ENCODE data around the gene ASB14.
"Not testable (repeated sequence)": the region's sequence is repeated elsewhere in the genome, so short reads cannot be mapped to it uniquely, and the experiment has no call there.

Gene ASB14

DNA sequence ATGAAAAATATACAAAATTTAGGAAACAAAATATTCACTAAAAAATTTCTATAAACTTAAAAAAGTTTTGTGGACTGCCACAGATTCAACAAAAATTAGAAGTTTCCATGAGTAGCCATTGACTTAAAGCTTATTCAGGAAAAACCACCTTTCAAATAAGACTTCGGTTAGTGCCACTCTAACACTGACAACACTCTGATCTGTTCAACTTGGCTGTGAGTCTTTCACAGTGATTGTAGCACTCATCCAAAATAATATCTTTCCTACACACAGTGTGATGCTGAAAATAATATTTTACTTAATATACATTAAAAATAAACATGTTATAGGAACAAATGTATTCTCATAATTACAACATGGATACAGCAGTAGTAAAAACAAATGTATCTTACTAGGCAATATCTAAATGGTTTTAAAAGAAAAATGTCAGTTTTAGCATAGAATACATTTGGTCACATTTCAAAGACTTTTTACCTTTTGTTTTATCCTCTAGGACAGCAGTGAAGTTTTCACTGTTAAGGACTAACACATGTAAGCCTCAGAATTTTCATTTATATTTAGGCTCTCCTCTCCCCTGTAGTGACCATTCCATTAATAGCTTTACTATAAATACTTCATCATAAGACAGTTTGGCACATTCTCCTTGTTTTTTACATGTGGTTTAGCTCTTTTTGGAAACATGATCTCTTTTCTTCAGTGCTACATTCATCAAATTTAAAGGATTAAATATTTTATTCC, at the start of gene ASB14:
Gene ASB14, minus strand, starts transcription at position 527 of the 738 bp plus-strand sequence. CDS start 652 bp downstream, outside the sequence.
- DNase-seq (ENCODE audit: low spot score), result no peak

DNA sequence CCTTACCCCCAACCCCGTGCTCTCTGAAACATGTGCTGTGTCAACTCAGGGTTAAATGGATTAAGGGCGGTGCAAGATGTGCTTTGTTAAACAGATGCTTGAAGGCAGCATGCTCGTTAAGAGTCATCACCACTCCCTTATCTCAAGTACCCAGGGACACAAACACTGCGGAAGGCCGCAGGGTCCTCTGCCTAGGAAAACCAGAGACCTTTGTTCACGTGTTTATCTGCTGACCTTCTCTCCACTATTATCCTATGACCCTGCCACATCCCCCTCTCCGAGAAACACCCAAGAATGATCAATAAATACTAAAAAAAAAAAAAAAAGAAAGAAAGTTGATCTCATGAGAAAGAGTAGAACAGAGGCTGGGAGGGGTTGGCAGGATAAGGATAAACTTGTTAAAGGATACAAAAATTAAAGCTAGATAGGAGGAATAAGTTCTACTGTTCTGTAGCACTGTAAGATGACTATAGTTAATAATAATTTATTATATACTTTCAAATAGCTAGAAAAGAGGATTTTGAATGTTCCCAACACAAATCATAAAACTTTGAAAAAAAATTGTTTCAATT, 46.7 kb upstream of the ASB14 start:
- DNase-seq (ENCODE audit: low spot score), result not testable (repeated sequence)

DNA sequence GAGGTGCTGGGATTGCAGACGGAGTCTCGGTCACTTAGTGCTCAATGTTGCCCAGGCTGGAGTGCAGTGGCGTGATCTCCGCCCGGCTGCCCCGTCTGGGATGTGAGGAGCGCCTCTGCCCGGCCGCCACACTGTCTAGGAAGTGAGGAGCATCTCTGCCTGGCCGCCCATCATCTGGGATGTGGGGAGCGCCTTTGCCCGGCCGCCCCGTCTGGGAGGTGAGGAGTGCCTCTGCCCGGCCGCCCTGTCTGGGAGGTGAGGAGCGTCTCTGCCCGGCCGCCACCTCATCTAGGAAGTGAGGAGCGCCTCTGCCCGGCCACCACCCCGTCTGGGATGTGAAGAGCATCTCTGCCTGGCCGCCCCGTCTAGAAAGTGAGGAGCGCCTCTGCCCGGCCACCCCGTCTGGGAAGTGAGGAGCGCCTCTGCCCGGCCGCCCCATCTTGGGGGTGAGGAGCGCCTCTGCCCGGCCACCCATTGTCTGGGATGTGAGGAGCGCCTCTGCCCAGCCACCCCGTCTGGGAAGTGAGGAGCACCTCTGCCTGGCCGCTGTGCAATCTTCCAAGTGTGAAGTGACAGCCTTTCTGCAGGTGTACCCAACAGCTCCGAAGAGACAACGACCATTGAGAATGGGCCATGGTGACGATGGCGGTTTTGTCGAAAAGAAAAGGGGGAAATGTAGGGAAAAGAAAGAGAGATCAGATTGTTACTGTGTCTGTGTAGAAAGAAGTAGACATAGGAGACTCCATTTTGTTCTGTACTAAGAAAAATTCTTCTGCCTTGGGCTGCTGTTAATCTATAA, 46.0 kb upstream of the ASB14 start:
- not testable (repeated sequence) for DNase-seq (ENCODE audit: low spot score)

DNA sequence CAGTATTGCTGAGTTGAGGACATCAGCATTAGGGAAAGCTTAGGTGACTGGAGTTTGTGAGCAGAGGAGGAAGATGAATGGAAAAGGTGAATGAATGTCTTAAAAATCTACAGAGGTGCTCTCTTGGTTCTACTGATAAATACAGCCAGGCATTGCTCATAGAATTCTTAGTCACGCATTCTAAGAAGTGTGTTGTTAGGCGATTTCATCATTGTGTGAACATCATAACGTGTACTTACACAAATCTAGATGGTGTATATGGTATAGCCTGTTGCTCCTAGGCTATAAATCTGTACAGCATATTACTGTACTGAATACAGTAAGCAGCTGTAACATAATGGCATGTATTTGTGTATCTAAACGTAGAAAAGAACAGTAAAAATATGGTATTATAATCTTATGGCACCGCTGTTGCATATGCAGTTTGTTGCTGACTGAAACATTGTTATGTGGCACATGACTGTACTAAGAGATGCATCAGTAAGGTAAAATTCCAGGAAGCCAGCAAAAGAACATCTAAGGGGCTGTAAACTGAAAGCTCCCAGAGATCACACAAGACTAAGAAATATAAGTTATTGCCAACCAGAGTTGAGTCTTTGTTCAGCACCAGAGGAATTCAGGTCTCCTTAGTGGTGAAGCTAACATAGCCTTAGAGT, 42.9 kb upstream of the ASB14 start:
- no peak for DNase-seq (ENCODE audit: low spot score)

DNA sequence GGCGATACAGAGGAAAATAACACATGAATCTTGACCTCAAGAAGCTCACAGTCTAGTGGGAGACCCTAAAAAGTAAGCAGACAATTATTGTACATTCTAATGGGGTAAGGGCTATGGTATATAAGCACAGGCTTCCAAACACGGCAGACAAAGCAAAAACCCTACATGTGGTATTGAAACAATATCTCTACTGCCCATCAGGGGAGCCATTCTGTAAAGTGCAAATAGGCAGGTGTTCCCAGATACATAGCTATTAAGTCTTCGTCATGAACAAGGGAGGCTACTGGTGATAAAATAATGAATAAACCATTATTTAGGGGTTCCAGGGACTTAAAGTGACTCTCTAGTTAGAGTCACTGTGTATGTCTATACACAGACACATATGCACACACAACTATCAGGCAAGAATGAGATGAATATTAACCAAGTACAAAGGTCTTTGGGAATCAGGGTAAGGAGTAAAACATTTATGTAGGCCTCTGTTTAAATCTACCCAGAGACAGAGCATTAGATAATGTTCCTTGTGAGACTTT, 38.7 kb upstream of the ASB14 start:
- DNase-seq (ENCODE audit: low spot score), result no peak

DNA sequence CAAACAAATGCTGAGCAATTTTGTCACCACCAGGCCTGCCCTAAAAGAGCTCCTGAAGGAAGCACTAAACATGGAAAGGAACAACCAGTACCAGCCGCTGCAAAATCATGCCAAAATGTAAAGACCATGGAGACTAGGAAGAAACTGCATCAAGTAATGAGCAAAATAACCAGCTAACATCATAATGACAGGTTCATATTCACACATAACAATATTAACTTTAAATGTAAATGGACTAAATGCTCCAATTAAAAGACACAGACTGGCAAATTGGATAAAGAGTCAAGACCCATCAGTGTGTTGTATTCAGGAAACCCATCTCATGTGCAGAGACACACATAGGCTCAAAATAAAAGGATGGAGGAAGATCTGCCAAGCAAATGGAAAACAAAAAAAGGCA, 34.0 kb upstream of the ASB14 start:
- not testable (repeated sequence) for DNase-seq (ENCODE audit: low spot score)

DNA sequence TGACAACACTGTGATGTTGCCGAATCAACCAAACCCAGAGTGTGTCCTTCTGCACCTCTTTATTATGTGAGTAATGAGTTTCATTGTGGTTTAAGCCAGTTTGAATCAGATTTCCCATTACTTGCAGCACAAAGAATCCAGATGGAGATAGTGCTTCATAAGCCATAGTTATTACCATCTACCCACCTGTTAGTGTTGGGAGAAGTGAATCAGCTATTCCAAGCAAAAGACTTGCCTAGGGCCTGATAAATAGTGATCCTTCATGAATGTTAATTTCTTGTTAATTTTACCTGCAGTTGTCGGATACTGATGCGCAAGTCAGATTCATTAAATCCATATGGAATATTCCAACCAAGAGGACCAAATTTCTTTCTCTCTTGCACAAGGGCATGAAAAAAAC, 21.7 kb upstream of the ASB14 start:
- DNase-seq (ENCODE audit: low spot score), result no peak

DNA sequence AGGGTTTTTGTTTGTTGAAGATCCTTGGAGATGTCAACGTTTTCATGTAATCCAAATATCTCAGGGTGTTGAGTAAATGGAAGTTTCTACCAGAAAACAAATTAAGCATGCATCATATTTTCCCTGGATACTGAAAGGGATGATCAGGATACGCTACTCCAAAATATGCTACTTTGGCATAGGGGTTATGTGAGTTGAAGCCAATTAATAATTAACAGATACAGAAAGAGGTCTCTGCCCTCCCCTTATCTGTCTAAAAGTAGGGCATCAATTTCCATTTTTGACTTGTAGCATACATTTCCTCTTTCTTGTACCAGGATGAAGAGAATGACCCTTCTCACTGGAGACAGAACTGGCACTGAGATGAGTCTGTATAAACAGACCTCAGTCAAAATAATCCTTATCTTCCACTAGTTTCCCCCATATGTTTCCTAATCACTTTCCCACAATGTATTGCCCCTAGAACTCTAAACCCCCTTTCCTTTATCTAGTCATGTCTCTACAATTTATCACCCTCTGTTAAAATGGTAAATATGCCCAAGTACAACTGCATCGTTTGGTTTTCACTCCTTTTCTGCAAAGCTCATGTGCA, 17.4 kb upstream of the ASB14 start:
- no peak for DNase-seq (ENCODE audit: low spot score)

DNA sequence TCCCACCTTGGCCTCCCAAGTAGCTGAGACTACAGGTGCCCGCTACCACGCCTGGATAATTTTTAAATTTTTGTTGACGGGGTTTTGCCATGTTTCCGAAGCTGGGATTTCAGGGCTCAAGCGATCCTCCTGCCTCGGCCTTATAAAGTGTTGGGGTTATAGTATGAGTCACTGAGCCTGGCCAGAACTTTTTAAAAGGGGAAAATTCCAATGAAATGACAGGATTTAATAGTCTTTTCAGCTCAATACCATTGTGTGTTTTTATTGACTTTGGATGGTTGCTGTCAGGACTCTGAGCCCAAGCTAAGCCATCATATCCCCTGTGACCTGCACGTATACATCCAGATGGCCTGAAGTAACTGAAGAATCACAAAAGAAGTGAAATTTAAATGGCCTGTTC, 11.0 kb upstream of the ASB14 start:
- DNase-seq (ENCODE audit: low spot score), result not testable (repeated sequence)

DNA sequence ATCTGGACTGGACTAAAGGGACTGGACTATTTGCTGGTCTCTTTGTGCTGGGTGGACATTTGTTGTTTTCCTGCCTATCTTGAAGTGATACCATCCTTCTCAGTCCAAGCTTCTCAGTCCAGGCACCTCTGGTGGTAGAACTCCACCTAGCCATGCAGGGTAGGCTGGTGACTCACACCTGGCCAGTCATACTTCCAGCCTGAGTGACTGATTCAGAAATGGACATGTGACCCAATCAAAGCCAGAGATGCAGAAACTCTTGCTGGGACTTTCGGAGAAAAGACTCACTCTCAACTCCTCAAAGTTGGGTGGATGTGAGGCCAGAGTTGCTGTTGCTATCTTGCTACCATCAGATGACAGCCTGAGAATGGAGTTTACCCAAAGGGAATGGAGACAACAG, 5.6 kb upstream of the ASB14 start:
- DNase-seq (ENCODE audit: low spot score), result no peak

DNA sequence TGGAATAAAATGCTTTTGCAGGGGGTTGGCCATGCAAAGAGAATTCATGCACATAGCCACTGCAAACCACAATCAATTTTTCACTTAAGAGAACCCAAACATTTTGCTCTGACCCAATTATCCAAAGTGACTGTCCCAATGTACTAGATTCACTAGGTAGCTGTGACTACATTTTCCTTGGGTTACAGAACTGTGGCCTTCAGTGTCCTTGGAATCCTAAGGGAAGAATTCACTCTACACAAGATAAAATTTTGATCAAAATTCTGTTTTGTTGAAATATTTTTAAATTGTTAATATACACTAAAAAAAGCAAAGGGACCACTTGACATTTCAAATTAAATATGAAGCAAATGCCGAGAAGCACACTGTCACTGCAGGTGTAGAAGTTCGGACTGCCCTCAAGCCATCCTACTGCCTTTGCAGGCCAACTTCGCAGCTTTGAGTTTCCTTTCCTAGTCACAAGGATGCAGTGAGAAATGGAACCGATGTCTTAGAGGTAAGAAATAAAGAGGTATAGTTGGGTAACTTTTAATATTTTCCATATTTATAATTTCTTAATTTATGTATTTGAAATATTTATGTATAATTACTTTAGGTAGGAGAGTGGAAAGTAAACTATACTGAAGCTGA, 527 bp upstream of the ASB14 start:
- no peak for DNase-seq (ENCODE audit: low spot score)

DNA sequence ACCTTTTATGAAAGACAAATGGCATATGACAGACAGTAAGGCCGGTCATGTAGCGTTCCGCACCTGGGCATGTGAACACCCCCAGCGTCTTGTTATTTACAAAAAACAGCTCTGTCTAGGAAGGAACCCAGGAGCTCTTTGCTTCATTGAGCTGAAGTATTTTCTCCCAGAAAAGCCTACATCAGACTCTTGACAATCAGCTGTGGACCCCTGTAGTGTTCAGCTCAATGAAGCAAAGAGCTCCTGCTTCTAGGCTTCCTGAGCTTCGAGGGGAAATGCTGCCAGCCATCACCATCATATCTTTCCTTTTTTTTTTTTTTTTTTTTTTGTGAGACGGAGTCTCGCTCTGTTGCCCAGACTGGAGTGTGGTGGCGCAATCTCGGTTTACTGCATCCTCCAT, 4.1 kb downstream of the ASB14 start:
- DNase-seq (ENCODE audit: low spot score), result no peak

DNA sequence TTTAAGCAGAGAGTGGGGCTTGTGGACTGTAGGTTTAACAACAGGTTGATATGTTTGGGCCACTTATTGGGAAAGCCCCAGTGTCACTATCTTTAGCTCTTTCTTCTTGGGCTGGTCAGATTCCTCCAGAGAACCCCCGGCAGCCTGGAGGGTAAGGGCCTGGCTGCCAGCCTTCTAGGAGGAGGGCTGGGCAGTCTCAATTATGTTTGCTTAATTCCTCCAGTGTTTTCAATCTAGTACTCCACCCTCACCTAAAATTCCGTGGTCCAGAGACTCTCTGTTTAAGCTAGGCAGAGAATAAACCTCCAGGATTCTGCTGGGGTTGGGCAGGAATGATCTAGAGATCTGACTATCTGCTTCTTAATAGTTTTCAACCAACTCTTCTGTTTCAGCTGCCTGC, 5.3 kb downstream of the ASB14 start:
- no peak for DNase-seq (ENCODE audit: low spot score)

DNA sequence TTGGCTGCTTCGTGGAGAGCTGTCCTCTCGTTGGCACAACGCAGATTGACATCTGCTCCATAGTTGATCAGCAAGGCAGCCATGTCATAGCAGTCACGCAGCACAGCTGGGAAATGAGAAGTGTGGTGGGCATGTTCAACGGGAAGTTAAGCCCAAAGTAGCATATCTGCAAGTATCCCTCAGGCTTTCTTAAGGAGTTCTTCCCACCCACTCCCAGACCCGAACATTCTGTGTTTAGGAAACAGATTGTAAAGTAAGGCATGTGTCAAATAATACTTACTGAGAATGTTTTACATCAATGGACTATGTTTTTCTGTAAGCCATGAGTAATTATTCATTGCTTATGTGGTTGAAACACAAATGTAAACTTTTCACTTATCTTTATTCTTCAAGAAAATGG, 9.2 kb downstream of the ASB14 start:
- no peak for DNase-seq (ENCODE audit: low spot score)

DNA sequence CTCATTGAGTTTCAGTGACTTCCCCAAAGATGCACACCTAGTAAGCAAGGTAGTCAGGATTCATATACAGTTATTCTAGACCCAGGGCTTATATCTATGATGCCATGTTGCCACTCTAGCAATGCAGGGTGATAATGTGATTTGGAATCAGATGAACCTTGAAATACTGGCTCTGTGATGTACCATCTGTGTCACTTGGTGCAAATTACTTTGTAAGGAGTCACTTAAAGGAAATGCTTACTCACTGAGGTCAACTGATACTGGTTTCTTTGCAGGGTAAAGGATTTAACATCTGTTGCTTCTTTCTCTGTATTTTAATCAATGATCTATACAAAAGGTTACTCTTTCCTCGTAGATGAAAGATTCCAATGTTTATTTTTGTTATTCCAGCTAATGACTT, 10.8 kb downstream of the ASB14 start:
- DNase-seq (ENCODE audit: low spot score), result no peak

DNA sequence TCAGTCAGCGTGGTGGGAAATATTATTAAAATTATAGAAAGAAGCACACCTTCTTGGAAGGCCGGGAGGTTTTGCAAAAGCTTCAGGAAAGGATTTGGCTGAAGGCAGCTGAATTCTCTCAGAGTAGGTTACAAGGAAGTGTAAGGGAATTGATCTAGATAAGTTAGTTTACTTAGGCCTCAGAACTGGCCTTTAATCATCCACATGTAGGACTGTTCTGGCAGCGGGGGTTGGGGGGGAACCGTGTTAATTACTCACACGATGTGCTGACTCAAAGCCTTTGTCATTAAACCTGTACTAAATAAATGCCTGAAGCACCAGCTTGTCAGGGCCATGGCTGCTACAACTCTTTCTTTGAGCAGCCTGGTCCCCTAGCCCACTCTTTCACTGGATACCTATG, 12.8 kb downstream of the ASB14 start:
- DNase-seq (ENCODE audit: low spot score), result no peak

DNA sequence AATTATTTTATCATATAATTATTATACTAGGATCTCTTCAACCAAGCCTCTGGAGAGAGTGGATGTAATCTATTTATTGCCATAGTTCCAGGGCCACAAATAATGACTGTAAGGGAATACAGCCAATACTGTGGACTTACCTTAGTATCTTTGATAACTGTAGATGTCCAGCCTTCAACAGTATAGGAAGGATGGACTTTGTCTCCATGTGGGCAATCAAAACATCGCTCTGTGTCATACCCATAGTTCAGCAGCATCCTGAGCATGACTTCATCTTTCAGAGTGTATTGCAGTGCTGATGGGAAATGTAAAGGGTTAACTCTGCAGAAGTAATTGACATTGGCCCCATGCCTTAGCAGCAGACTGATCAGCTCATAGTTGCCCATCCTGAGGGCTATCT, 14.2 kb downstream of the ASB14 start:
- DNase-seq (ENCODE audit: low spot score), result no peak

DNA sequence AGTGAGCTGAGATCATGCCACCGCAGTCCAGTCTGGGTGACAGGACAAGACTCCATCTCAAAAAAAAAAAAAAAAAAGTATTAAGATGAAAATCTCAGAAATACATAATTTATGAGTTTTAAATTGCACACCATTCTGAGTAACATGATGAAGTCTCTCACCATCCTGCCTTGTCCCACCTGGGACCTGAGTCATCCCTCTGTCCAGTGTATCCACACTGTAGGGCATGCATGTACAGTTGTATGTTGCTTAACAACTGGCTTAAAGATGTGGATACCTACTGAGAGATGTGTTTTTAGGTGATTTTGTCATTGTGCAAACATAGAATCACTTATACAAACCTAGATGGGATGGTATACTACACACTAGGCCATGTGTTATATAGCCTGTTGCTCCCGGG, 17.1 kb downstream of the ASB14 start:
- no peak for DNase-seq (ENCODE audit: low spot score)

DNA sequence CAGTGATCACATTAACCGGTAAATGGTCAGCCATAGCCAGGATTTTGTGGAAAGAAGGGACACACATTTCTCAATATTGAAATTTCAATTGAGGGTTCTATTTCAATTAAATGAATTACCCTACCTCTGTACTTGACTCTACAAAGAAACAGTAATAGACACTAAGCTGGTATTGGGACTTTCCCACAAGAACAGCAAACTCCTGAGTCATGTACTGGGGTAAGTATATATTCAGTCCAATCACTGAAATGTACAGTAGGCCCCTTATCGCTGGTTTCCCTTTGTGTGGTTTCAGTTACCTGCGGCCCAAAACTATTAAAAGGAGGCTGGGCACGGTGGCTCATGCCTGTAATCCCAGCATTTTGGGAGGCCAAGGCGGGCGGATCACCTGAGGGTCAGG, 17.6 kb downstream of the ASB14 start:
- no peak for DNase-seq (ENCODE audit: low spot score)

DNA sequence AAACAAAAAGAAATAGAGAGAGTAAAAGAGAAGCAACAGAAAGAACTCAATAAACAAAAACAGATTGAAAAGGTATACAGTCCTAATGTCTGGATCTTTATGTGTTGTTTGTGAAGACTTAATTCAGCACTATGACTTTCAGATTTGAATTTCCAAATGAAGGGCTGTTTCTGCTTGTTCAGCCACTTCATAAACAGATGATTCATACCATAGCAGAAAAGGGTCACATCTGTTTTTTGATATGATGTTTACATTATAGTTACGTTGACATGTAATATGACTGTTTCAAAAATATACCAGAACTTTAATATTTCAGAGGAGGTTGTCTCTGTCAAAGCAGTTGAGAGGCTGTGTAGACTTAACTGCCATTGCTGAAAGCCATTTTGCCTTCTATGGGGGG, 24.1 kb downstream of the ASB14 start:
- DNase-seq (ENCODE audit: low spot score), result no peak

DNA sequence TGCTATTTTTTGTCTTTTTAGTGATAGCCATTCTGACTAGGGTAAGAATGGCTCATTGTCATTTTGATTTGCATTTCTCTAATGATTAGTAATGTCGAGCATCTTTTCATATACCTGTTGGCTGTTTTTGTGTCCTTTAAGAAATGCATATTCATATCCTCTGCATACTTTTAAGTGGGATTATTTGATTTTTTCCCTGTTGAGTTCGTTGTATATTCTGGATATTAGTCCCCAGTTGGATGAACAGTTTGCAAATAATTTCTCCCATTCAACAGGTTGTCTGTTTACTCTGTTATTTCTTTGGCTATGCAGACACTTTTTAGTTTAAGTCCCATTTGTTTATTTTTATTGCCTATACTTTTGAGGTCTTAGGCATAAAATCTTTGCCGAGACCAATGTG, 30.6 kb downstream of the ASB14 start:
- no peak for DNase-seq (ENCODE audit: low spot score)

DNA sequence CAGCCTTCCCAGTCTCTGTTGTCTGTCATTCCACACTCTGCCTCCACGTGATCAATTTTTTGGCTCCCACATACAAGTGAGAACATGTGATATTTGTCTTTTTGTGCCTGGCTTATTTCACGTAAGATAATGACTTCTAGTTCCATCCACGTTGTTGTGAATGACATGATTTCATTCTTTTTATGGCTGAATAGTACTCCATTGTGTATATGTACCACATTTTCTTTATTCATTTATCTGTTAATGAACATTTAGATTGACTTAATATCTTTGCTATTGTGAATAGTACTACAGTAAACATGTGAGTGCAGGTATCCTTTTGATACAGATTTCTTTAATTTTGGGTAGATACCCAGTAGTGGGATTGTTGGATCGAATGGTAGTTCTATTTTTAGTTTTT, 31.4 kb downstream of the ASB14 start:
- DNase-seq (ENCODE audit: low spot score), result no peak

All from HuH-7.5 (cell line).